Ascending aorta (tissue), 2 donors: ENCODE results near the gene LRP10. TPM values are rescaled to one million over a fixed set of nuclear protein-coding genes. Genes with fewer than 3 reads are reported as not detected.

Experiments
- DNase-seq, 2 donors: peaks; one replicate each; pipeline ENCODE4 v3.0.0-alpha.2; 2019; ENCODE audit warnings: low spot score in 2 of 2
- H3K27ac ChIP-seq, 2 donors: fragments of 200-600 bp; sonication (generic); one replicate each; pipeline ENCODE4 v1.5.1; 2016 to 2017; ENCODE audit warnings: mild to moderate bottlenecking in 1 of 2
- H3K27me3 ChIP-seq: fragments of 200-600 bp; sonication (generic); one replicate; pipeline ENCODE4 v1.5.1; 2017
- H3K36me3 ChIP-seq, 2 donors: fragments of 200-600 bp; sonication (generic); one replicate each; pipeline ENCODE4 v1.5.1; 2016
- H3K4me1 ChIP-seq, 2 donors: fragments of 200-600 bp; sonication (generic); one replicate each; pipeline ENCODE4 v1.5.1; 2016 to 2017; ENCODE audit warnings: mild to moderate bottlenecking in 1 of 2
- H3K4me3 ChIP-seq, 2 donors: fragments of 200-600 bp; sonication (generic); one replicate each; pipeline ENCODE4 v1.5.1; 2016 to 2017; ENCODE audit warnings: mild to moderate bottlenecking in 1 of 2
- H3K9me3 ChIP-seq, 2 donors: fragments of 200-600 bp; sonication (generic); one replicate each; pipeline ENCODE4 v1.5.1; 2016
- CTCF ChIP-seq, 3 experiments: fragments of 200-600 bp in 2 of 3; fragments of 450-650 bp in 1 of 3; sonication (generic) in 2 of 3; IDR thresholded peaks; one replicate each; pipeline ENCODE4 v1.5.1; 2016 to 2019; ENCODE audit warnings: antibody characterized with exemption in 3 of 3, mild to moderate bottlenecking in 1 of 3, moderate library complexity in 1 of 3
- intact Hi-C: fragments of 100-400 bp; cut with DNase I; formaldehyde crosslinking; loops from one replicate; pipeline ENCODE4 v1.15.1; 2023
- total RNA-seq: library from RNA; depleted of rRNA; stranded (reverse); fragments of >200 nt; gene quantifications from one replicate; pipeline ENCODE4 v1.1.0, GENCODE V29; 2016

The LRP10 gene
- total RNA-seq, 1 donor from 2014 or later: 214 TPM

GRCh38 chr14:22898302-22899090, 27.0 kb downstream of the LRP10 start:
- DNase-seq: no peak
- TF ChIP-seq CTCF (IDR thresholded peaks at IDR 0.05): no peak
- Histone ChIP-seq H3K27me3 (no peaks in the 10 kb centered on the region), H3K27ac (no peak overlapping the region), H3K4me3 (no peak overlapping the region), H3K9me3 (no peaks in the 10 kb centered on the region), H3K36me3 (peaks cover 27 to 36% of the 10 kb centered on the region in 2 donors), H3K4me1 (no peaks in the 10 kb centered on the region)
- intact Hi-C loops: no loop called here

GRCh38 chr14:22900081-22900799, 28.7 kb downstream of the LRP10 start:
- DNase-seq: no peak
- Histone ChIP-seq H3K4me3 (no peak overlapping the region), H3K4me1 (no peaks in the 10 kb centered on the region), H3K27ac (peak overlapping the region in 1 of 2 donors; percentile 22), H3K27me3 (no peaks in the 10 kb centered on the region), H3K9me3 (no peaks in the 10 kb centered on the region), H3K36me3 (peaks cover 44 to 54% of the 10 kb centered on the region in 2 donors)
- intact Hi-C loops: loop anchor here (1.0 kb wide), 2 partner anchors 28 to 343 kb away; no protein-coding TSS in a partner anchor
- peak; percentile 25 to 65 (median 48) for TF ChIP-seq CTCF (IDR thresholded peaks at IDR 0.05)

GRCh38 chr14:22901799-22902198, 30.3 kb downstream of the LRP10 start:
- no peak for TF ChIP-seq CTCF (IDR thresholded peaks at IDR 0.05)
- Histone ChIP-seq H3K27me3 (no peaks in the 10 kb centered on the region), H3K36me3 (peaks cover 59 to 69% of the 10 kb centered on the region in 2 donors), H3K4me3 (no peak overlapping the region), H3K9me3 (no peaks in the 10 kb centered on the region), H3K4me1 (no peaks in the 10 kb centered on the region), H3K27ac (no peak overlapping the region)
- intact Hi-C loops: no loop called here
- DNase-seq: no peak

- peaks cover 70 to 85% of the 10 kb centered on the region in 2 donors for H3K36me3 ChIP-seq
- no peaks in the 10 kb centered on the region for H3K27me3 ChIP-seq
- H3K27ac ChIP-seq: no peak overlapping the region
- no peak for TF ChIP-seq CTCF (IDR thresholded peaks at IDR 0.05)
- intact Hi-C loops: no loop called here
- no peak for DNase-seq
- H3K4me3 ChIP-seq: no peak overlapping the region
- no peaks in the 10 kb centered on the region for H3K9me3 ChIP-seq
- no peaks in the 10 kb centered on the region for H3K4me1 ChIP-seq
These were observed 32.2 kb downstream of the LRP10 start for GRCh38 chr14:22903742-22904087.

- Histone ChIP-seq H3K4me1 (no peaks in the 10 kb centered on the region), H3K27ac (no peak overlapping the region), H3K9me3 (no peaks in the 10 kb centered on the region), H3K36me3 (peaks cover 84 to 92% of the 10 kb centered on the region in 2 donors), H3K4me3 (no peak overlapping the region), H3K27me3 (no peaks in the 10 kb centered on the region)
- intact Hi-C loops: no loop called here
- no peak for TF ChIP-seq CTCF (IDR thresholded peaks at IDR 0.05)
- DNase-seq: no peak
These were observed 34.1 kb downstream of the LRP10 start for GRCh38 chr14:22905627-22906026.
